Choroid plexus epithelial cell (primary cell): ENCODE data around the gene TGFBR3.
"Not testable (repeated sequence)": the region's sequence is repeated elsewhere in the genome, so short reads cannot be mapped to it uniquely, and the experiment has no call there.

Source experiments
- DNase-seq: peaks from one replicate; pipeline ENCODE4 v3.0.0-alpha.2; 2010; ENCODE audit warnings: low read depth
- H3K4me3 ChIP-seq: 2 replicates; pipeline ENCODE4 v1.5.1; 2011; ENCODE audit warnings: low read depth, mild to moderate bottlenecking, control low read depth, low read length, moderate library complexity
- CTCF ChIP-seq: conservative IDR thresholded peaks from 2 replicates; pipeline ENCODE4 v1.5.1; 2011; ENCODE audit warnings: low read depth, mild to moderate bottlenecking, control low read depth, inconsistent platforms, low read length, moderate library complexity

Gene TGFBR3

GRCh38 chr1:91863498-91863897 is 22.5 kb downstream of the TGFBR3 start:
- no peak for DNase-seq
- no peak overlapping the region for H3K4me3 ChIP-seq
- TF ChIP-seq CTCF = no peak

DNA sequence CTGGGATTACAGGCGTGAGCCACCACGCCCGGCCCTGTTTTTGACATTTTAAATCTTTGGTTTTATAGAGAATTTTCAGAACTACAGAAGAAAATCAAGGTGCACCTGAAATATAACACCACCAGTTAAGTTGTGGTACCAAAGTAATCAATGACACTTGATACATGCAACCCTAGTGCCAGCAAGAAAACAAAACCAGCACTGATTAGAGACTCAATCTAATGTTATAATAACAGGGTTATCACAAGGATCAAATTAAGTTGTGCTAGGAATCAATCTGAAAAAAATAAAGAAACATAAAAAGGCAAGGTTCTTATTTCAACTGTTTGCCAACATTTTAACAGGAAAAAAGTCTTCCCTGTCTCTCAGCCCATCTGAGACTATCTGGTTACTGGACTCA is 23.8 kb downstream of the TGFBR3 start:
- TF ChIP-seq CTCF = no peak
- no peak for DNase-seq

DNA sequence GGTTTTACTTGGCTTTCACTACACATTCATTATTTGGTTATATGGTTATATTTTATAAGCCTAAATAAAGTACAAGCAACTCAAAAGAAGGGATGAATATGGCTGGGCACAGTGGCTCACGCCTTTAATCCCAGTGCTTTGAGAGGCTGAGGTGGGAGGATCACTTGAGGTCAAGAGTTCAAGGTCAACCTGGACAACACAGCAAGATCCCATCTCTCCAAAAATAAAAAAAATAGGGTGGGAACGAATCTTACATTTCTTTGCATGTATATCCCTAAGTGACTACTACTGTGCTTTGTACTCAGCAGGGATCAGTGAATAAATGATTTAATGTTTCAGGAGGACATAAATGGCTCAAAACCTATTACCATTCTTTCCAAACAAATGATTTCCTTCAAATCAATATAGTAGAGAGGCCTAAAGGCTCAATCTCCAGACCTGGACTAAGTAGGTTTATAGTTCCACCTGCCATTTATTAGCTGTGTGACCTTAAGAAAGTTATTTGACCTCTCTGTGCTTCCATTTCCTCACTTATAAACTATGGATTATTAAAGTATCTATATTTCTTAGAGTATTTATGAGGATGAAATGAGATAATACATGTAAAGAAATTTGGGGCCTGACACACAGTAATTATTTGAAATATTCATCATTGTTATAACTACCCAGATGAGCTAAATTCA is 28.3 kb downstream of the TGFBR3 start:
- DNase-seq = no peak
- no peak overlapping the region for H3K4me3 ChIP-seq
- TF ChIP-seq CTCF = no peak

More for the DNA sequence above, 23.8 kb downstream of the TGFBR3 start:
- H3K4me3 ChIP-seq = no peak overlapping the region

DNA sequence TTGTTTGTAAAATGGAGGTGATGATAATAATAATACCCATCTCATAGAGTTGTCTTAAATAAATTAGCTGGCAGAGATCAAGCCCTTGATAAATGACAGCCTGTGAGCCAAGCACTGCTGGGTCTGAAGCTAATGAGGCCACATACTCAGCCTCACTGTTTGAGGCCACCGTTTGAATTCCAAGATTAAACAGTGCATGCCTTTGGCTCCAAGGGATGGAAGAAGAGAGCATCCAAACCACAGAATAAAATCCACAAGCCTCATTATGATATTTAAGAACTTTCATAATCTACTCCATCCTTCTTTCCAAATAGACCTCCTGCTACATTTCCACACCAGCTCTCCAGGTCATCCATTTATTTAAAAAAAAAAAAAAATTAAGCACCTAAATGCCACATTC is 29.0 kb downstream of the TGFBR3 start:
- no peak for TF ChIP-seq CTCF
- no peak for DNase-seq
- H3K4me3 ChIP-seq = no peak overlapping the region

GRCh38 chr1:91854852-91855534 is 31.0 kb downstream of the TGFBR3 start:
- DNase-seq = no peak
- no peak for TF ChIP-seq CTCF
- no peak overlapping the region for H3K4me3 ChIP-seq

DNA sequence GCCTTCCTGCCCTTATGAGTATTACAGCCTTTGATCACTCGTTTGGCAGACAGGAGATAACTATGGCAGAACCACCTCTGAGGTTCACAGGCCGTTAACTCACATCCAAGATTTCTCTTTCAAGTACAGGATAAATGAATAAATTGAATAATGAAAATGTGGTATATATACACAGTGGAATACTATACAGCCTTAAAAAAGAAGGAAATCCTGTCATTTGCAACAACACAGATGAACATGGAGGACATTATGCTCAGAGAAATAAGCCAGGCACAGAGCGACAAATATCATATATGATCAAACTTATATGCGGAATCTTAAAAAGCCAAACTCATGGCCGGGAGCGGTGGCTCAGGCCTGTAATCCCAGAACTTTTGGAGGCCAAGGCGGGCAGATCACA is 32.6 kb downstream of the TGFBR3 start:
- no peak for TF ChIP-seq CTCF
- DNase-seq = no peak
- H3K4me3 ChIP-seq = no peak overlapping the region

DNA sequence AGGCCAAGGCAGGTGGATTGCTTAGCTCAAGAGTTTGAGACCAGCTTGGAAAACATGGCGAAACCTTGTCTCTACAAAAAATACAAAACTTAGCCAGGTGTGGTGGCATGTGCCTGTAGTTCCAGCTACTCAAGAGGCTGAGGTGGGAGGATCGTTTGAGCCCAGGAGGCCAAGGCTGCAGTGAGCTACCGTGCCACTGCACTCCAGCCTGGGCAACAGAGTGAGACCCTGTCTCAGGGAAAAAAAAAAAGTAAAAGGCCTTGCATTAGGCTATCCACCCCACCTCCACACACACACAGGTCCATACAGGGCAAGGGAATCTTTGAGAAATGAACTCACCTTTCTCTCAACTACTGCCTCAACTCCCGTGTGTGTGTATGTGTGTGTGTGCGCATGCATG is 33.9 kb downstream of the TGFBR3 start:
- not testable (repeated sequence) for DNase-seq, H3K4me3 ChIP-seq
